Liver (tissue), 9 donors: ENCODE measurements around the gene ZNF74. TPM values are rescaled to one million over a fixed set of nuclear protein-coding genes. Genes with fewer than 3 reads are reported as not detected.

Source experiments
- DNase-seq: peaks from one replicate; pipeline ENCODE4 v3.0.0-alpha.2; 2017; ENCODE audit warnings: low spot score
- H3K27ac ChIP-seq, 2 donors: one replicate each; pipeline ENCODE4 v1.7.0; 2013; ENCODE audit warnings: inconsistent platforms in 2 of 2, low read length in 2 of 2, control low read depth in 1 of 2, low read depth in 1 of 2, mild to moderate bottlenecking in 1 of 2
- H3K27me3 ChIP-seq, 4 donors: one replicate each; pipeline versions ENCODE4 v1.6.1 to v1.7.0; 2013; ENCODE audit warnings: low read length in 3 of 4, inconsistent platforms in 1 of 4, mild to moderate bottlenecking in 1 of 4, moderate library complexity in 1 of 4; ENCODE audit not compliant: control insufficient read depth in 4 of 4, insufficient read depth in 4 of 4
- H3K36me3 ChIP-seq, 4 donors: one replicate each; pipeline versions ENCODE4 v1.6.1 to v1.7.0; 2013; ENCODE audit warnings: low read length in 3 of 4, mild to moderate bottlenecking in 3 of 4, low read depth in 1 of 4, moderate library complexity in 1 of 4; ENCODE audit not compliant: control insufficient read depth in 4 of 4, insufficient read depth in 3 of 4
- H3K4me1 ChIP-seq, 4 donors: one replicate each; pipeline versions ENCODE4 v1.6.1 to v1.7.0; 2013; ENCODE audit warnings: low read length in 3 of 4, mild to moderate bottlenecking in 3 of 4, moderate library complexity in 1 of 4; ENCODE audit not compliant: control insufficient read depth in 4 of 4, insufficient read depth in 4 of 4
- H3K4me3 ChIP-seq, 3 donors: one replicate each; pipeline versions ENCODE4 v1.6.1 to v1.7.0; 2013; ENCODE audit warnings: low read length in 3 of 3, control low read depth in 1 of 3, low read depth in 1 of 3, mild to moderate bottlenecking in 1 of 3
- H3K9ac ChIP-seq, 2 donors: one replicate each; pipeline ENCODE4 v1.7.0; 2013; ENCODE audit warnings: low read length in 2 of 2, mild to moderate bottlenecking in 2 of 2, moderate library complexity in 2 of 2, control low read depth in 1 of 2, low read depth in 1 of 2
- H3K9me3 ChIP-seq, 4 donors: one replicate each; pipeline versions ENCODE4 v1.6.1 to v1.7.0; 2013; ENCODE audit warnings: low read length in 3 of 4; ENCODE audit not compliant: control insufficient read depth in 4 of 4
- EGR1 ChIP-seq, 2 donors: IDR thresholded peaks; 2 replicates each; pipeline ENCODE4 v1.6.1; 2016 to 2018; ENCODE audit warnings: antibody characterized with exemption in 2 of 2, low read depth in 2 of 2
- FOXA1 ChIP-seq: IDR thresholded peaks from 2 replicates; pipeline ENCODE4 v1.6.1; 2016; ENCODE audit warnings: antibody characterized with exemption
- FOXA2 ChIP-seq: IDR thresholded peaks from 2 replicates; pipeline ENCODE4 v1.6.1; 2016; ENCODE audit warnings: antibody characterized with exemption
- GABPA ChIP-seq, 2 donors: IDR thresholded peaks in 1 of 2; conservative IDR thresholded peaks in 1 of 2; 2 replicates each; pipeline ENCODE4 v1.6.1; 2016; ENCODE audit warnings: antibody characterized with exemption in 2 of 2, mild to moderate bottlenecking in 1 of 2, moderate library complexity in 1 of 2
- HNF4A ChIP-seq, 2 donors: conservative IDR thresholded peaks; 2 replicates each; pipeline ENCODE4 v1.6.1; 2016; ENCODE audit warnings: antibody characterized with exemption in 2 of 2, mild to moderate bottlenecking in 2 of 2
- HNF4G ChIP-seq: IDR thresholded peaks from 2 replicates; pipeline ENCODE4 v1.6.1; 2016; ENCODE audit warnings: antibody characterized with exemption
- MAX ChIP-seq: IDR thresholded peaks from 2 replicates; pipeline ENCODE4 v1.6.1; 2016; ENCODE audit warnings: antibody characterized with exemption
- NR2F2 ChIP-seq: IDR thresholded peaks from 2 replicates; pipeline ENCODE4 v1.6.1; 2016; ENCODE audit warnings: antibody characterized with exemption
- RAD21 ChIP-seq, 2 donors: IDR thresholded peaks; 2 replicates each; pipeline ENCODE4 v1.6.1; 2016; ENCODE audit warnings: antibody characterized with exemption in 2 of 2, mild to moderate bottlenecking in 2 of 2
- RXRA ChIP-seq, 2 donors: IDR thresholded peaks; 2 replicates each; pipeline ENCODE4 v1.6.1; 2017 to 2018; ENCODE audit warnings: antibody characterized with exemption in 2 of 2, mild to moderate bottlenecking in 1 of 2
- SP1 ChIP-seq: IDR thresholded peaks from 2 replicates; pipeline ENCODE4 v1.6.1; 2018; ENCODE audit warnings: antibody characterized with exemption, mild to moderate bottlenecking
- TAF1 ChIP-seq: conservative IDR thresholded peaks from 2 replicates; pipeline ENCODE4 v1.6.1; 2016; ENCODE audit warnings: antibody characterized with exemption, mild to moderate bottlenecking
- YY1 ChIP-seq: IDR thresholded peaks from 2 replicates; pipeline ENCODE4 v1.6.1; 2016; ENCODE audit warnings: antibody characterized with exemption, mild to moderate bottlenecking
- WGBS: extraction: QIAGEN DNeasy Blood & Tissue Kit; methylation state at CpG from one replicate; pipeline ENCODE4 v1.1.7; 2013; 5-methylcytosine and 5-hydroxymethylcytosine counted together
- polyA plus RNA-seq, 2 donors: library from polyadenylated mRNA; stranded (reverse) in 1 of 2; unstranded in 1 of 2; fragments of 200-250 nt in 1 of 2; fragments of >200 nt in 1 of 2; fragmentation: Nextera tagmentation in 1 of 2; extraction: Ambion mirVana in 1 of 2; gene quantifications; one replicate each; pipeline versions ENCODE4 v1.2.1 to v1.2.3, GENCODE V29; 2013 to 2015
- total RNA-seq, 2 donors: library from RNA; depleted of rRNA; stranded (reverse); fragments of >200 nt; gene quantifications; one replicate each; pipeline ENCODE4 v1.2.3, GENCODE V29; 2014
- TF ChIP-seq, protein P1 (sequence below): fragments of 150-350 bp; IDR thresholded peaks from 2 replicates; pipeline ENCODE4 v1.5.1; 2017; ENCODE audit warnings: improper control_type of control experiment, low read depth, low read length; ENCODE audit not compliant: missing input control
- TF ChIP-seq, protein P2 (sequence below): IDR thresholded peaks from 2 replicates; pipeline ENCODE4 v1.6.1; 2016; ENCODE audit warnings: antibody characterized with exemption, mild to moderate bottlenecking
- TF ChIP-seq, protein P3 (sequence below): IDR thresholded peaks from 2 replicates; pipeline ENCODE4 v1.6.1; 2016; ENCODE audit warnings: antibody characterized with exemption
- TF ChIP-seq, protein P4 (sequence below): IDR thresholded peaks from 2 replicates; pipeline ENCODE4 v1.6.1; 2016; ENCODE audit warnings: antibody characterized with exemption
- donor health status: healthy.
- donor health status: healthy.
- donor health status: healthy.
- donor health status: healthy.
- donor health status: healthy.

ZNF74 gene
- total and polyA plus RNA-seq, 4 donors, result 0.99 to 5.0 (median 3.1) TPM

GRCh38 chr22:20428496-20429253 lies 34.7 kb downstream of the ZNF74 start:
- Histone ChIP-seq H3K4me3 (peak overlapping the region in 1 of 3 donors; percentile 41), H3K27me3 (peaks cover 0 to 10% (median 3%) of the 10 kb centered on the region in 4 donors), H3K27ac (no peak overlapping the region), H3K9ac (no peak overlapping the region), H3K36me3 (no peaks in the 10 kb centered on the region), H3K4me1 (peaks cover 13 to 41% (median 26%) of the 10 kb centered on the region in 4 donors), H3K9me3 (no peaks in the 10 kb centered on the region)
- 73% methylated on average over 23 of the region's 23 CpGs for WGBS
- TF ChIP-seq, protein P1, sequence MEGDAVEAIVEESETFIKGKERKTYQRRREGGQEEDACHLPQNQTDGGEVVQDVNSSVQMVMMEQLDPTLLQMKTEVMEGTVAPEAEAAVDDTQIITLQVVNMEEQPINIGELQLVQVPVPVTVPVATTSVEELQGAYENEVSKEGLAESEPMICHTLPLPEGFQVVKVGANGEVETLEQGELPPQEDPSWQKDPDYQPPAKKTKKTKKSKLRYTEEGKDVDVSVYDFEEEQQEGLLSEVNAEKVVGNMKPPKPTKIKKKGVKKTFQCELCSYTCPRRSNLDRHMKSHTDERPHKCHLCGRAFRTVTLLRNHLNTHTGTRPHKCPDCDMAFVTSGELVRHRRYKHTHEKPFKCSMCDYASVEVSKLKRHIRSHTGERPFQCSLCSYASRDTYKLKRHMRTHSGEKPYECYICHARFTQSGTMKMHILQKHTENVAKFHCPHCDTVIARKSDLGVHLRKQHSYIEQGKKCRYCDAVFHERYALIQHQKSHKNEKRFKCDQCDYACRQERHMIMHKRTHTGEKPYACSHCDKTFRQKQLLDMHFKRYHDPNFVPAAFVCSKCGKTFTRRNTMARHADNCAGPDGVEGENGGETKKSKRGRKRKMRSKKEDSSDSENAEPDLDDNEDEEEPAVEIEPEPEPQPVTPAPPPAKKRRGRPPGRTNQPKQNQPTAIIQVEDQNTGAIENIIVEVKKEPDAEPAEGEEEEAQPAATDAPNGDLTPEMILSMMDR, result no peak
- TF ChIP-seq FOXA2 (no peak), HNF4G (no peak), SP1 (no peak), TAF1 (no peak), RAD21 (IDR thresholded peaks at IDR 0.05) (no peak), FOXA1 (no peak), RXRA (IDR thresholded peaks at IDR 0.05) (no peak), YY1 (no peak), GABPA (IDR thresholded peaks at IDR 0.05 in 1 of 2, conservative IDR thresholded peaks at IDR 0.05 in 1 of 2) (no peak), MAX (no peak), NR2F2 (no peak), EGR1 (IDR thresholded peaks at IDR 0.05; ENCODE audit: low read depth in 2 of 2) (no peak), HNF4A (conservative IDR thresholded peaks at IDR 0.05) (no peak)
- TF ChIP-seq, protein P2, sequence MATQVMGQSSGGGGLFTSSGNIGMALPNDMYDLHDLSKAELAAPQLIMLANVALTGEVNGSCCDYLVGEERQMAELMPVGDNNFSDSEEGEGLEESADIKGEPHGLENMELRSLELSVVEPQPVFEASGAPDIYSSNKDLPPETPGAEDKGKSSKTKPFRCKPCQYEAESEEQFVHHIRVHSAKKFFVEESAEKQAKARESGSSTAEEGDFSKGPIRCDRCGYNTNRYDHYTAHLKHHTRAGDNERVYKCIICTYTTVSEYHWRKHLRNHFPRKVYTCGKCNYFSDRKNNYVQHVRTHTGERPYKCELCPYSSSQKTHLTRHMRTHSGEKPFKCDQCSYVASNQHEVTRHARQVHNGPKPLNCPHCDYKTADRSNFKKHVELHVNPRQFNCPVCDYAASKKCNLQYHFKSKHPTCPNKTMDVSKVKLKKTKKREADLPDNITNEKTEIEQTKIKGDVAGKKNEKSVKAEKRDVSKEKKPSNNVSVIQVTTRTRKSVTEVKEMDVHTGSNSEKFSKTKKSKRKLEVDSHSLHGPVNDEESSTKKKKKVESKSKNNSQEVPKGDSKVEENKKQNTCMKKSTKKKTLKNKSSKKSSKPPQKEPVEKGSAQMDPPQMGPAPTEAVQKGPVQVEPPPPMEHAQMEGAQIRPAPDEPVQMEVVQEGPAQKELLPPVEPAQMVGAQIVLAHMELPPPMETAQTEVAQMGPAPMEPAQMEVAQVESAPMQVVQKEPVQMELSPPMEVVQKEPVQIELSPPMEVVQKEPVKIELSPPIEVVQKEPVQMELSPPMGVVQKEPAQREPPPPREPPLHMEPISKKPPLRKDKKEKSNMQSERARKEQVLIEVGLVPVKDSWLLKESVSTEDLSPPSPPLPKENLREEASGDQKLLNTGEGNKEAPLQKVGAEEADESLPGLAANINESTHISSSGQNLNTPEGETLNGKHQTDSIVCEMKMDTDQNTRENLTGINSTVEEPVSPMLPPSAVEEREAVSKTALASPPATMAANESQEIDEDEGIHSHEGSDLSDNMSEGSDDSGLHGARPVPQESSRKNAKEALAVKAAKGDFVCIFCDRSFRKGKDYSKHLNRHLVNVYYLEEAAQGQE, result no peak
- TF ChIP-seq, protein P3, sequence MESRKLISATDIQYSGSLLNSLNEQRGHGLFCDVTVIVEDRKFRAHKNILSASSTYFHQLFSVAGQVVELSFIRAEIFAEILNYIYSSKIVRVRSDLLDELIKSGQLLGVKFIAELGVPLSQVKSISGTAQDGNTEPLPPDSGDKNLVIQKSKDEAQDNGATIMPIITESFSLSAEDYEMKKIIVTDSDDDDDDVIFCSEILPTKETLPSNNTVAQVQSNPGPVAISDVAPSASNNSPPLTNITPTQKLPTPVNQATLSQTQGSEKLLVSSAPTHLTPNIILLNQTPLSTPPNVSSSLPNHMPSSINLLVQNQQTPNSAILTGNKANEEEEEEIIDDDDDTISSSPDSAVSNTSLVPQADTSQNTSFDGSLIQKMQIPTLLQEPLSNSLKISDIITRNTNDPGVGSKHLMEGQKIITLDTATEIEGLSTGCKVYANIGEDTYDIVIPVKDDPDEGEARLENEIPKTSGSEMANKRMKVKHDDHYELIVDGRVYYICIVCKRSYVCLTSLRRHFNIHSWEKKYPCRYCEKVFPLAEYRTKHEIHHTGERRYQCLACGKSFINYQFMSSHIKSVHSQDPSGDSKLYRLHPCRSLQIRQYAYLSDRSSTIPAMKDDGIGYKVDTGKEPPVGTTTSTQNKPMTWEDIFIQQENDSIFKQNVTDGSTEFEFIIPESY, result no peak
- TF ChIP-seq, protein P4, sequence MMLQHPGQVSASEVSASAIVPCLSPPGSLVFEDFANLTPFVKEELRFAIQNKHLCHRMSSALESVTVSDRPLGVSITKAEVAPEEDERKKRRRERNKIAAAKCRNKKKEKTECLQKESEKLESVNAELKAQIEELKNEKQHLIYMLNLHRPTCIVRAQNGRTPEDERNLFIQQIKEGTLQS, result no peak
- DNase-seq, result no peak
